HL-60 (cell line): ENCODE results near the gene ARID5B.

Source experiments
- DNase-seq, 2 experiments: peaks; one replicate each; pipeline ENCODE4 v3.0.0-alpha.2; 2010 to 2020; ENCODE audit warnings: low read depth in 1 of 2, low spot score in 1 of 2
- H3K27ac ChIP-seq: fragments of 250-450 bp; sonication (Bioruptor Pico); replicated peaks from 2 replicates; pipeline ENCODE4 v1.5.1; 2020; ENCODE audit warnings: mild to moderate bottlenecking, moderate library complexity
- H3K27me3 ChIP-seq: fragments of 250-450 bp; sonication (Bioruptor Pico); 2 replicates; pipeline ENCODE4 v1.5.1; 2021; ENCODE audit warnings: mild to moderate bottlenecking, moderate library complexity; ENCODE audit not compliant: insufficient read depth, poor library complexity, severe bottlenecking
- H3K4me3 ChIP-seq: replicated peaks from 2 replicates; pipeline ENCODE4 v1.5.1; 2011; ENCODE audit warnings: mild to moderate bottlenecking, control low read depth, low read length; ENCODE audit not compliant: insufficient read depth
- GABPA ChIP-seq: IDR thresholded peaks from 2 replicates; pipeline ENCODE4 v1.6.1; 2012; ENCODE audit warnings: low read depth
- POLR2AphosphoS5 ChIP-seq: IDR thresholded peaks from 2 replicates; pipeline ENCODE4 v1.6.1; 2012; ENCODE audit warnings: low read depth
- SPI1 ChIP-seq: IDR thresholded peaks from 2 replicates; pipeline ENCODE4 v1.6.1; 2012; ENCODE audit warnings: low read depth, mild to moderate bottlenecking, borderline replicate concordance
- TF ChIP-seq, protein P1 (sequence below): IDR thresholded peaks from 2 replicates; pipeline ENCODE4 v1.6.1; 2012; ENCODE audit warnings: low read depth; ENCODE audit not compliant: insufficient replicate concordance
- TF ChIP-seq, protein P2 (sequence below): IDR thresholded peaks from one replicate; pipeline ENCODE4 v1.5.1; 2011; ENCODE audit warnings: low read length, control low read depth, inconsistent platforms; ENCODE audit not compliant: insufficient read depth

Gene ARID5B

DNA sequence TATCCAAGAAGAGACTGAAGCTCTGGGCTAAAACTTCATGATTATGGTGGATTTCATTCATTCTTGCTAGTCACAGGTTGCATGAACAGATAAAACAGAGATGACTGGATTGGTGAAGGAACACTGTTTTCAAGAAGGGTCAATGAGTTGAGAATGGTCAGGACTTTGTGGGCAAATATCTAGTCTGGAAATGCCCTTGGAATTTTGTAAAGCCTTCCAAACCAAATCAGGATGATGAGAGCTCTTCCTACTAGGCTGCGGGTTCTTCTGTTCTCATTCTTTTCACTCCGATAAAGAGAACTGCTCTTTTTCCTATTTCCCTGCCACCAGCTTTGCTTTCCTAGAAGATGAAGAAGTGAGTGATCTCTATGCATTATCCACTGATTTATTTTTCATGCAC lies 171.4 kb downstream of the ARID5B start:
- no peak for TF ChIP-seq POLR2AphosphoS5
- TF ChIP-seq, protein P1, sequence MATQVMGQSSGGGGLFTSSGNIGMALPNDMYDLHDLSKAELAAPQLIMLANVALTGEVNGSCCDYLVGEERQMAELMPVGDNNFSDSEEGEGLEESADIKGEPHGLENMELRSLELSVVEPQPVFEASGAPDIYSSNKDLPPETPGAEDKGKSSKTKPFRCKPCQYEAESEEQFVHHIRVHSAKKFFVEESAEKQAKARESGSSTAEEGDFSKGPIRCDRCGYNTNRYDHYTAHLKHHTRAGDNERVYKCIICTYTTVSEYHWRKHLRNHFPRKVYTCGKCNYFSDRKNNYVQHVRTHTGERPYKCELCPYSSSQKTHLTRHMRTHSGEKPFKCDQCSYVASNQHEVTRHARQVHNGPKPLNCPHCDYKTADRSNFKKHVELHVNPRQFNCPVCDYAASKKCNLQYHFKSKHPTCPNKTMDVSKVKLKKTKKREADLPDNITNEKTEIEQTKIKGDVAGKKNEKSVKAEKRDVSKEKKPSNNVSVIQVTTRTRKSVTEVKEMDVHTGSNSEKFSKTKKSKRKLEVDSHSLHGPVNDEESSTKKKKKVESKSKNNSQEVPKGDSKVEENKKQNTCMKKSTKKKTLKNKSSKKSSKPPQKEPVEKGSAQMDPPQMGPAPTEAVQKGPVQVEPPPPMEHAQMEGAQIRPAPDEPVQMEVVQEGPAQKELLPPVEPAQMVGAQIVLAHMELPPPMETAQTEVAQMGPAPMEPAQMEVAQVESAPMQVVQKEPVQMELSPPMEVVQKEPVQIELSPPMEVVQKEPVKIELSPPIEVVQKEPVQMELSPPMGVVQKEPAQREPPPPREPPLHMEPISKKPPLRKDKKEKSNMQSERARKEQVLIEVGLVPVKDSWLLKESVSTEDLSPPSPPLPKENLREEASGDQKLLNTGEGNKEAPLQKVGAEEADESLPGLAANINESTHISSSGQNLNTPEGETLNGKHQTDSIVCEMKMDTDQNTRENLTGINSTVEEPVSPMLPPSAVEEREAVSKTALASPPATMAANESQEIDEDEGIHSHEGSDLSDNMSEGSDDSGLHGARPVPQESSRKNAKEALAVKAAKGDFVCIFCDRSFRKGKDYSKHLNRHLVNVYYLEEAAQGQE = no peak
- TF ChIP-seq GABPA = no peak
- TF ChIP-seq, protein P2, sequence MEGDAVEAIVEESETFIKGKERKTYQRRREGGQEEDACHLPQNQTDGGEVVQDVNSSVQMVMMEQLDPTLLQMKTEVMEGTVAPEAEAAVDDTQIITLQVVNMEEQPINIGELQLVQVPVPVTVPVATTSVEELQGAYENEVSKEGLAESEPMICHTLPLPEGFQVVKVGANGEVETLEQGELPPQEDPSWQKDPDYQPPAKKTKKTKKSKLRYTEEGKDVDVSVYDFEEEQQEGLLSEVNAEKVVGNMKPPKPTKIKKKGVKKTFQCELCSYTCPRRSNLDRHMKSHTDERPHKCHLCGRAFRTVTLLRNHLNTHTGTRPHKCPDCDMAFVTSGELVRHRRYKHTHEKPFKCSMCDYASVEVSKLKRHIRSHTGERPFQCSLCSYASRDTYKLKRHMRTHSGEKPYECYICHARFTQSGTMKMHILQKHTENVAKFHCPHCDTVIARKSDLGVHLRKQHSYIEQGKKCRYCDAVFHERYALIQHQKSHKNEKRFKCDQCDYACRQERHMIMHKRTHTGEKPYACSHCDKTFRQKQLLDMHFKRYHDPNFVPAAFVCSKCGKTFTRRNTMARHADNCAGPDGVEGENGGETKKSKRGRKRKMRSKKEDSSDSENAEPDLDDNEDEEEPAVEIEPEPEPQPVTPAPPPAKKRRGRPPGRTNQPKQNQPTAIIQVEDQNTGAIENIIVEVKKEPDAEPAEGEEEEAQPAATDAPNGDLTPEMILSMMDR = no peak
- no peak for TF ChIP-seq SPI1
- Histone ChIP-seq H3K27ac (no peak overlapping the region), H3K27me3 (no peaks in the 10 kb centered on the region), H3K4me3 (no peak overlapping the region)
- no peak for DNase-seq

DNA sequence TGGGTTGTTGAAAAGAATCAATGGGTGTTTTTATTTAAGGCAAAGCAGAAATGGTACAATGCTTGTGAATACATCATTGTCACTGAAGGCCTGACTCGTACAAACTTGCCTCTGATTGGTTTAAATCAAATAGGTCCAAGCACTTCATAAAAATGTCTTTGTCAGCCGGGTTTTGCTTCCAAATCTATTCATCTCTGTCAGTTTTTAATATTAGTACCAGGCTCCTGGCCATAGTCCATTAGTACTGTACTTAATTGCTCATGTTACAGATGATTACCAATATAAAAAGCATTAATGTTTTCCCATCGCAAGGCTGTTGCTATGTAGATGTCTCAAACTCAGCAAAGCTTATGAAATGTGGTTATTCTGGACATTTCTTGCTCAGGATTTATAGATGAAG lies 171.9 kb downstream of the ARID5B start:
- TF ChIP-seq GABPA = no peak
- no peak for TF ChIP-seq SPI1
- TF ChIP-seq, protein P1 = no peak
- TF ChIP-seq, protein P2 = no peak
- TF ChIP-seq POLR2AphosphoS5 = no peak
- no peaks in the 10 kb centered on the region for H3K27me3 ChIP-seq
- no peak for DNase-seq
- no peak overlapping the region for H3K4me3 ChIP-seq
- H3K27ac ChIP-seq = no peak overlapping the region

DNA sequence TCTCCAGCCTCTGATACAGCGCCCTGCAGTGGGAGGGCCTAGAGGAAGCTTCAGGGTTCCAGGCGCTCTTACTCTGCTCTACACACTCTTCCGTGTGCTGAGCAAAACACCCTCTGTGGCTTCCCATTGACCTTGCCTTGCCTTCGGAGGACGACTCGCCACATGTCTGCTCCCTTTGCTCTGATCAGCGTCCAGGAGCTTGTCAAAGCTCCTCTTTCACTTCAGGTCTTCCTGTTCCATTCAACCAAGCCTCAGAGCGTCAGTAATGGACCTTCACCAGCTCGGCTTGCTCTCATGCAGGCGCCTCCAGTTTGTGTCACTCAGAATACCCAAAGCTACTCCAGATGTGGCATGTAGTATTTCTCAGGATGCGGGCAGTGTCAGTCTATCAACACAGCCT lies 173.9 kb downstream of the ARID5B start:
- DNase-seq = no peak
- Histone ChIP-seq H3K4me3 (no peak overlapping the region), H3K27ac (no peak overlapping the region), H3K27me3 (no peaks in the 10 kb centered on the region)
- TF ChIP-seq GABPA = no peak
- TF ChIP-seq POLR2AphosphoS5 = no peak

DNA sequence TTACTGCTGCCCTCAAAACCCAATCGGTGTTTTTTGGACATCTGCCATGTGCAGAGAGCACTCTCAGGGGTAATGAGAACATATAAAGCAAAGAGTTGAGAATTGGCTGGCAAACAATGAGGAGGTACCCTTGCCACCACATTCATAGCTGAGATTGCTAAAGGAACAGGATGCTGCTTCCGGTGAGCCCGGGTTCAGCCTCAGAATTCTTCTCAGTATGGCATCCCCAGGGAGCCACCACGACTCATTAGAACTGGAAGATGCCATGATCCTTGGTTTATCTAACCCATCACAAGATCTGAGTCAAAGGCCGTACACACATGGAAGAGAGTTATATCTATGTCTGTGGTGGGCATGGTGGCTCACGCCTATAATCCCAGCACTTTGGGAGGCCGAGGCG lies 174.4 kb downstream of the ARID5B start:
- DNase-seq = no peak
- no peak overlapping the region for H3K27ac ChIP-seq
- H3K27me3 ChIP-seq = no peaks in the 10 kb centered on the region
- no peak for TF ChIP-seq POLR2AphosphoS5
- TF ChIP-seq, protein P1 = no peak
- TF ChIP-seq SPI1 = no peak
- TF ChIP-seq, protein P2 = no peak
- no peak for TF ChIP-seq GABPA
- no peak overlapping the region for H3K4me3 ChIP-seq
